IMR-90 (cell line): ENCODE measurements around the gene HOXC6. TPM values are rescaled to one million over a fixed set of nuclear protein-coding genes. Genes with fewer than 3 reads are reported as not detected.

Experiments used
- ATAC-seq: fragments of 200-7000 bp; cut with Tn5 transposase; 2 replicates; pipeline ENCODE4 v1.9.1; 2020; ENCODE audit warnings: low read depth, mild to moderate bottlenecking, moderate library complexity
- BruUV-seq: library from RNA; stranded (reverse); fragments of 400-500 nt; replicated peaks from 2 replicates; lab custom pipeline; 2021; lab: Mats Ljungman, UMichigan
- CTCF ChIA-PET: fragments of 300-600 bp; formaldehyde crosslinking; extraction: SDS; loops from one replicate; lab custom pipeline; 2021; ENCODE audit warnings: antibody characterized with exemption; lab: Yijun Ruan, JAX
- POLR2A ChIA-PET: fragments of 300-600 bp; sonication (Branson Sonifier 250); formaldehyde crosslinking; loops from one replicate; lab custom pipeline; 2022; ENCODE audit warnings: antibody characterized with exemption; ENCODE audit not compliant: unreplicated experiment; lab: Charles Lee
- DNase-seq: peaks from one replicate; pipeline ENCODE4 v3.0.0; 2013
- H2AFZ ChIP-seq: replicated peaks from 2 replicates; pipeline ENCODE3; 2013; ENCODE audit warnings: low read length, mild to moderate bottlenecking; ENCODE audit not compliant: poor library complexity
- H2AK5ac ChIP-seq: 2 replicates; pipeline ENCODE4 v1.6.1; 2013; ENCODE audit warnings: low read depth, low read length, inconsistent platforms
- H2AK9ac ChIP-seq: replicated peaks from 2 replicates; pipeline ENCODE3; 2013; ENCODE audit warnings: mild to moderate bottlenecking, low read depth, low read length, moderate library complexity; ENCODE audit not compliant: poor library complexity
- H2BK120ac ChIP-seq: 2 replicates; pipeline ENCODE4 v1.6.1; 2013; ENCODE audit warnings: low read depth, low read length, inconsistent platforms
- H2BK15ac ChIP-seq: 3 replicates; pipeline ENCODE4 v1.6.1; 2013; ENCODE audit warnings: low read depth, low read length, inconsistent platforms
- H2BK20ac ChIP-seq: 2 replicates; pipeline ENCODE4 v1.6.1; 2013; ENCODE audit warnings: low read depth, mild to moderate bottlenecking, inconsistent platforms, low read length, moderate library complexity
- H2BK5ac ChIP-seq: 2 replicates; pipeline ENCODE4 v1.6.1; 2013; ENCODE audit warnings: mild to moderate bottlenecking, low read depth, low read length, inconsistent platforms; ENCODE audit not compliant: poor library complexity, severe bottlenecking
- H3K14ac ChIP-seq: replicated peaks from 2 replicates; pipeline ENCODE4 v1.6.1; 2013; ENCODE audit warnings: low read depth, low read length, inconsistent platforms
- H3K18ac ChIP-seq: 2 replicates; pipeline ENCODE4 v1.6.1; 2013; ENCODE audit warnings: low read depth, low read length, control low read depth
- H3K23ac ChIP-seq: 2 replicates; pipeline ENCODE4 v1.6.1; 2013; ENCODE audit warnings: low read depth, low read length, inconsistent platforms
- H3K27ac ChIP-seq: 2 replicates; pipeline ENCODE4 v1.5.1; 2013; ENCODE audit warnings: mild to moderate bottlenecking, control low read depth, low read length; ENCODE audit not compliant: insufficient read depth
- H3K27me3 ChIP-seq: 2 replicates; pipeline ENCODE4 v1.6.1; 2013; ENCODE audit warnings: low read length; ENCODE audit not compliant: control insufficient read depth, insufficient read depth
- H3K36me3 ChIP-seq: 2 replicates; pipeline ENCODE4 v1.6.1; 2013; ENCODE audit warnings: low read length, mixed read lengths; ENCODE audit not compliant: control insufficient read depth, insufficient read depth
- H3K4ac ChIP-seq: 2 replicates; pipeline ENCODE4 v1.6.1; 2013; ENCODE audit warnings: low read depth, low read length, inconsistent platforms
- H3K4me1 ChIP-seq: 2 replicates; pipeline ENCODE4 v1.6.1; 2013; ENCODE audit warnings: low read length, mixed read lengths; ENCODE audit not compliant: control insufficient read depth, insufficient read depth
- H3K4me2 ChIP-seq: 2 replicates; pipeline ENCODE4 v1.6.1; 2013; ENCODE audit warnings: low read depth, mild to moderate bottlenecking, control low read depth, low read length, moderate library complexity
- H3K4me3 ChIP-seq: 2 replicates; pipeline ENCODE4 v1.5.1; 2013; ENCODE audit warnings: low read depth, mild to moderate bottlenecking, control low read depth, low read length, moderate library complexity; ENCODE audit not compliant: insufficient read depth
- H3K56ac ChIP-seq: 2 replicates; pipeline ENCODE4 v1.6.1; 2013; ENCODE audit warnings: low read length, inconsistent platforms; ENCODE audit not compliant: insufficient read depth; ENCODE audit errors: extremely low read depth
- H3K79me1 ChIP-seq, 2 experiments: 2 replicates each; pipeline ENCODE4 v1.6.1; 2013; ENCODE audit warnings: low read length in 2 of 2, inconsistent platforms in 1 of 2, low read depth in 1 of 2
- H3K9ac ChIP-seq: 2 replicates; pipeline ENCODE4 v1.6.1; 2013; ENCODE audit warnings: low read depth, low read length, control low read depth
- H3K9me1 ChIP-seq: 2 replicates; pipeline ENCODE4 v1.6.1; 2013; ENCODE audit warnings: low read length, inconsistent platforms; ENCODE audit not compliant: insufficient read depth
- H3K9me3 ChIP-seq: 2 replicates; pipeline ENCODE4 v1.6.1; 2013; ENCODE audit warnings: low read length; ENCODE audit not compliant: control insufficient read depth, insufficient read depth
- H4K20me1 ChIP-seq: 2 replicates; pipeline ENCODE4 v1.6.1; 2013; ENCODE audit warnings: low read length, inconsistent platforms; ENCODE audit not compliant: insufficient read depth
- H4K5ac ChIP-seq: 2 replicates; pipeline ENCODE4 v1.6.1; 2013; ENCODE audit warnings: mild to moderate bottlenecking, low read depth, low read length, control low read depth
- H4K8ac ChIP-seq, 2 experiments: 2 replicates each; pipeline ENCODE4 v1.6.1; 2013; ENCODE audit warnings: low read depth in 2 of 2, low read length in 2 of 2, control low read depth in 1 of 2, inconsistent platforms in 1 of 2
- H4K91ac ChIP-seq: 2 replicates; pipeline ENCODE4 v1.6.1; 2013; ENCODE audit warnings: low read depth, low read length, inconsistent platforms; ENCODE audit not compliant: insufficient read depth
- BHLHE40 ChIP-seq: fragments of 150-350 bp; IDR thresholded peaks from 2 replicates; pipeline ENCODE4 v1.6.1; 2016; ENCODE audit warnings: mild to moderate bottlenecking, low read depth, low read length
- CHD1 ChIP-seq: IDR thresholded peaks from 2 replicates; pipeline ENCODE4 v1.6.1; 2012; ENCODE audit warnings: low read depth, low read length, improper control_type of control experiment
- ELK1 ChIP-seq: fragments of 150-350 bp; IDR thresholded peaks from 2 replicates; pipeline ENCODE4 v1.6.1; 2016; ENCODE audit warnings: low read depth, mild to moderate bottlenecking, low read length, moderate library complexity, borderline replicate concordance
- FOS ChIP-seq: fragments of 150-350 bp; IDR thresholded peaks from 2 replicates; pipeline ENCODE4 v1.6.1; 2016; ENCODE audit warnings: low read depth, low read length
- MXI1 ChIP-seq: IDR thresholded peaks from 2 replicates; pipeline ENCODE4 v1.6.1; 2012; ENCODE audit warnings: low read depth, mild to moderate bottlenecking, low read length, moderate library complexity, borderline replicate concordance
- NFE2L2 ChIP-seq: fragments of 150-350 bp; IDR thresholded peaks from 2 replicates; pipeline ENCODE4 v1.6.1; 2016; ENCODE audit warnings: low read depth, mild to moderate bottlenecking, low read length
- POLR2A ChIP-seq: IDR thresholded peaks from 2 replicates; pipeline ENCODE4 v1.6.1; 2012; ENCODE audit warnings: mild to moderate bottlenecking, low read depth, low read length
- RCOR1 ChIP-seq: IDR thresholded peaks from 2 replicates; pipeline ENCODE4 v1.6.1; 2012; ENCODE audit warnings: mild to moderate bottlenecking, low read length, improper control_type of control experiment; ENCODE audit not compliant: insufficient replicate concordance
- SMC3 ChIP-seq: fragments of 150-350 bp; IDR thresholded peaks from 2 replicates; pipeline ENCODE4 v1.6.1; 2016; ENCODE audit warnings: low read depth, mild to moderate bottlenecking, antibody characterized with exemption, low read length, moderate library complexity
- WGBS, 2 experiments: methylation state at CpG; one replicate each; pipeline versions ENCODE4 v1.1.5 to v1.1.7; 2013; ENCODE audit warnings: missing lambda C conversion rate in 2 of 2; ENCODE audit not compliant: insufficient read length in 1 of 2; ENCODE audit errors: extremely low coverage in 2 of 2; 5-methylcytosine and 5-hydroxymethylcytosine counted together
- dilution Hi-C: fragments of 300-500 bp; cut with HindIII; formaldehyde crosslinking; loops from one replicate; pipeline ENCODE4 v1.14.3; 2018; ENCODE audit warnings: low sequenced_read_pairs; ENCODE audit not compliant: unreplicated experiment
- in situ Hi-C: fragments of 300-500 bp; cut with MboI; formaldehyde crosslinking; loops from 3 replicates; pipeline ENCODE4 v1.14.3; 2019; ENCODE audit warnings: low sequenced_read_pairs, inconsistent platforms, mixed read lengths
- intact Hi-C: fragments of 100-400 bp; cut with micrococcal nuclease; formaldehyde crosslinking; loops from 2 replicates; pipeline ENCODE4 v1.10.0; 2022
- polyA plus RNA-seq, 3 experiments: library from polyadenylated mRNA; depleted of rRNA; stranded (reverse); fragments of >200 nt; gene quantifications; 2 replicates each; pipeline ENCODE4 v1.2.3, GENCODE V29; 2012; ENCODE audit warnings: low replicate concordance in 1 of 3
- total RNA-seq: library from RNA; depleted of rRNA; stranded (reverse); fragments of >200 nt; gene quantifications from 2 replicates; pipeline ENCODE4 v1.2.3, GENCODE V29; 2012
- TF ChIP-seq, protein P1 (sequence below): fragments of 150-350 bp; IDR thresholded peaks from 2 replicates; pipeline ENCODE4 v1.6.1; 2017; ENCODE audit warnings: mild to moderate bottlenecking, antibody characterized with exemption, low read length, low read depth
- TF ChIP-seq, protein P2 (sequence below): conservative IDR thresholded peaks from 2 replicates; pipeline ENCODE4 v1.5.1; 2012; ENCODE audit warnings: mild to moderate bottlenecking, low read depth, low read length, improper control_type of control experiment

Gene HOXC6
- total and polyA plus RNA-seq, 2 of the 4 experiments (the other 2 are of a cell fraction) = 1.1 TPM; not detected in 1

- TF ChIP-seq RCOR1 = no peak
Measured at GRCh38 chr12:53978477-53979356, 49.5 kb upstream of the HOXC6 start (continued).

- in situ Hi-C loops (no loop called here), intact Hi-C loops (no loop called here)
- TF ChIP-seq FOS (no peak), NFE2L2 (no peak), BHLHE40 (no peak), ELK1 (no peak), CHD1 (no peak), POLR2A (no peak), MXI1 (no peak), SMC3 (no peak)
- TF ChIP-seq, protein P1, sequence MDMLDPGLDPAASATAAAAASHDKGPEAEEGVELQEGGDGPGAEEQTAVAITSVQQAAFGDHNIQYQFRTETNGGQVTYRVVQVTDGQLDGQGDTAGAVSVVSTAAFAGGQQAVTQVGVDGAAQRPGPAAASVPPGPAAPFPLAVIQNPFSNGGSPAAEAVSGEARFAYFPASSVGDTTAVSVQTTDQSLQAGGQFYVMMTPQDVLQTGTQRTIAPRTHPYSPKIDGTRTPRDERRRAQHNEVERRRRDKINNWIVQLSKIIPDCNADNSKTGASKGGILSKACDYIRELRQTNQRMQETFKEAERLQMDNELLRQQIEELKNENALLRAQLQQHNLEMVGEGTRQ = no peak
- TF ChIP-seq, protein P2, sequence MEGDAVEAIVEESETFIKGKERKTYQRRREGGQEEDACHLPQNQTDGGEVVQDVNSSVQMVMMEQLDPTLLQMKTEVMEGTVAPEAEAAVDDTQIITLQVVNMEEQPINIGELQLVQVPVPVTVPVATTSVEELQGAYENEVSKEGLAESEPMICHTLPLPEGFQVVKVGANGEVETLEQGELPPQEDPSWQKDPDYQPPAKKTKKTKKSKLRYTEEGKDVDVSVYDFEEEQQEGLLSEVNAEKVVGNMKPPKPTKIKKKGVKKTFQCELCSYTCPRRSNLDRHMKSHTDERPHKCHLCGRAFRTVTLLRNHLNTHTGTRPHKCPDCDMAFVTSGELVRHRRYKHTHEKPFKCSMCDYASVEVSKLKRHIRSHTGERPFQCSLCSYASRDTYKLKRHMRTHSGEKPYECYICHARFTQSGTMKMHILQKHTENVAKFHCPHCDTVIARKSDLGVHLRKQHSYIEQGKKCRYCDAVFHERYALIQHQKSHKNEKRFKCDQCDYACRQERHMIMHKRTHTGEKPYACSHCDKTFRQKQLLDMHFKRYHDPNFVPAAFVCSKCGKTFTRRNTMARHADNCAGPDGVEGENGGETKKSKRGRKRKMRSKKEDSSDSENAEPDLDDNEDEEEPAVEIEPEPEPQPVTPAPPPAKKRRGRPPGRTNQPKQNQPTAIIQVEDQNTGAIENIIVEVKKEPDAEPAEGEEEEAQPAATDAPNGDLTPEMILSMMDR = no peak
Measured at GRCh38 chr12:53980104-53980801, 48.0 kb upstream of the HOXC6 start.

More at GRCh38 chr12:53980104-53980801, 48.0 kb upstream of the HOXC6 start:
- Histone ChIP-seq H2BK120ac (no peak overlapping the region), H3K4me2 (no peak overlapping the region), H4K8ac (no peak overlapping the region), H3K27ac (no peak overlapping the region), H3K4ac (no peak overlapping the region), H3K56ac (no peak overlapping the region), H4K91ac (no peak overlapping the region), H2AK5ac (no peak overlapping the region), H3K18ac (no peak overlapping the region), H3K14ac (no peak overlapping the region), H2BK5ac (no peak overlapping the region), H4K5ac (no peak overlapping the region), H2AFZ (no peak overlapping the region), H3K4me1 (peaks cover 2% of the 10 kb centered on the region; the same call in 1 of the 2 replicates), H3K4me3 (no peak overlapping the region), H3K9me1 (no peaks in the 10 kb centered on the region), H3K23ac (no peak overlapping the region), H3K36me3 (no peaks in the 10 kb centered on the region), H2BK20ac (no peak overlapping the region), H2BK15ac (no peak overlapping the region), H3K9me3 (peaks cover 9% of the 10 kb centered on the region), H3K27me3 (peaks cover 93% of the 10 kb centered on the region), H3K9ac (no peak overlapping the region), H2AK9ac (no peak overlapping the region), H3K79me1 (no peaks in the 10 kb centered on the region), H4K20me1 (peaks cover 2% of the 10 kb centered on the region; the same call in 1 of the 2 replicates)
- no TSS peak for BruUV-seq
- dilution Hi-C loops = no loop called here
- ChIA-PET POLR2A (interaction anchor here (0.6 kb wide), 1 partner anchor 20 kb away, joined by 3 read pairs; the partner anchor contains the start of gene HOXC9), CTCF (no interaction called here)
- no peak for ATAC-seq
- WGBS, 2 experiments = no CpG with 5 or more reads among the region's 7 CpGs
- no peak for DNase-seq
